Glutamatergic neuron (in vitro differentiated cells): ENCODE data around the gene DGKI. TPM values are rescaled to one million over a fixed set of nuclear protein-coding genes. Genes with fewer than 3 reads are reported as not detected.

Source experiments
- DNase-seq: peaks from one replicate; pipeline ENCODE4 v3.0.0; 2022
- H3K27ac Mint-ChIP-seq: one replicate; pipeline ENCODE4 v1.8.0; 2020; ENCODE audit warnings: mild to moderate bottlenecking, mixed read lengths, inconsistent platforms; ENCODE audit not compliant: unreplicated experiment
- H3K27me3 Mint-ChIP-seq: one replicate; pipeline ENCODE4 v1.8.0; 2020; ENCODE audit warnings: mild to moderate bottlenecking, moderate library complexity, mixed read lengths, inconsistent platforms; ENCODE audit not compliant: unreplicated experiment
- H3K36me3 Mint-ChIP-seq: one replicate; pipeline ENCODE4 v1.8.0; 2020; ENCODE audit warnings: mild to moderate bottlenecking, mixed read lengths, inconsistent platforms; ENCODE audit not compliant: unreplicated experiment
- H3K4me1 Mint-ChIP-seq: one replicate; pipeline ENCODE4 v1.8.0; 2020; ENCODE audit warnings: mild to moderate bottlenecking, low read depth, mixed read lengths, inconsistent platforms; ENCODE audit not compliant: unreplicated experiment
- H3K4me3 Mint-ChIP-seq: one replicate; pipeline ENCODE4 v1.8.0; 2020; ENCODE audit warnings: mild to moderate bottlenecking, mixed read lengths, inconsistent platforms; ENCODE audit not compliant: unreplicated experiment
- H3K9me3 Mint-ChIP-seq: one replicate; pipeline ENCODE4 v1.8.0; 2020; ENCODE audit warnings: mild to moderate bottlenecking, moderate library complexity, mixed read lengths, inconsistent platforms; ENCODE audit not compliant: unreplicated experiment
- total RNA-seq: library from RNA; stranded (reverse); fragmentation: NEBNext Ultra II Directional; extraction: Animal tissue kit (Norgen Biotek cat#: 25700); gene quantifications from one replicate; pipeline ENCODE4 v1.2.1, GENCODE V29; 2021; ENCODE audit not compliant: unreplicated experiment
- TF ChIP-seq, protein P1 (sequence below): fragments of 200-600 bp; sonication (generic); IDR thresholded peaks from one replicate; pipeline ENCODE4 v1.5.0; 2021; ENCODE audit not compliant: partially characterized antibody, unreplicated experiment

DGKI gene
- total RNA-seq, 1 donor from 2014 or later: 19.4 TPM

DNA sequence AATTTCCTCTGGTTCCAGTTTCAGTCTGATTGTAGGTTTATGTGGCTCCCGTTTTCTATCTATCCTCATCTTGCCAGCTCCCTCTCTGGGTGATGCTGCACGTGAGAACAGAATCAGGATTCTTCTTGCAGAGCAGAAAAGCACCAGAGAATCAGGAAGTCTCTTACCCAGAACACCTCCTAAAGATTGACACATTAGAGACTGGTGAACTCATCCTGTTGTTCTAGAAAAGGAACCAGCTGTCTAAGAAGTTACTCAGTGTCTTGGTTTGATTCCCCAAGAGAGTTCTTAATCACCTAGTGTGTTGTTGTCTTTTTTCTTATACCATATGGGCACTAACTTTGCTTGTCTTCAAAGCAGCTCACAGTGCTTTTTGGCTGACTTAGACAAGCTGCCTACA, 152.4 kb downstream of the DGKI start:
- Mint-ChIP-seq H3K4me3 (no peak overlapping the region), H3K27me3 (no peaks in the 10 kb centered on the region), H3K36me3 (no peaks in the 10 kb centered on the region), H3K27ac (peak overlapping the region; percentile 43), H3K4me1 (peaks cover 2% of the 10 kb centered on the region), H3K9me3 (no peaks in the 10 kb centered on the region)
- TF ChIP-seq, protein P1, sequence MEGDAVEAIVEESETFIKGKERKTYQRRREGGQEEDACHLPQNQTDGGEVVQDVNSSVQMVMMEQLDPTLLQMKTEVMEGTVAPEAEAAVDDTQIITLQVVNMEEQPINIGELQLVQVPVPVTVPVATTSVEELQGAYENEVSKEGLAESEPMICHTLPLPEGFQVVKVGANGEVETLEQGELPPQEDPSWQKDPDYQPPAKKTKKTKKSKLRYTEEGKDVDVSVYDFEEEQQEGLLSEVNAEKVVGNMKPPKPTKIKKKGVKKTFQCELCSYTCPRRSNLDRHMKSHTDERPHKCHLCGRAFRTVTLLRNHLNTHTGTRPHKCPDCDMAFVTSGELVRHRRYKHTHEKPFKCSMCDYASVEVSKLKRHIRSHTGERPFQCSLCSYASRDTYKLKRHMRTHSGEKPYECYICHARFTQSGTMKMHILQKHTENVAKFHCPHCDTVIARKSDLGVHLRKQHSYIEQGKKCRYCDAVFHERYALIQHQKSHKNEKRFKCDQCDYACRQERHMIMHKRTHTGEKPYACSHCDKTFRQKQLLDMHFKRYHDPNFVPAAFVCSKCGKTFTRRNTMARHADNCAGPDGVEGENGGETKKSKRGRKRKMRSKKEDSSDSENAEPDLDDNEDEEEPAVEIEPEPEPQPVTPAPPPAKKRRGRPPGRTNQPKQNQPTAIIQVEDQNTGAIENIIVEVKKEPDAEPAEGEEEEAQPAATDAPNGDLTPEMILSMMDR: no peak
- DNase-seq: no peak

DNA sequence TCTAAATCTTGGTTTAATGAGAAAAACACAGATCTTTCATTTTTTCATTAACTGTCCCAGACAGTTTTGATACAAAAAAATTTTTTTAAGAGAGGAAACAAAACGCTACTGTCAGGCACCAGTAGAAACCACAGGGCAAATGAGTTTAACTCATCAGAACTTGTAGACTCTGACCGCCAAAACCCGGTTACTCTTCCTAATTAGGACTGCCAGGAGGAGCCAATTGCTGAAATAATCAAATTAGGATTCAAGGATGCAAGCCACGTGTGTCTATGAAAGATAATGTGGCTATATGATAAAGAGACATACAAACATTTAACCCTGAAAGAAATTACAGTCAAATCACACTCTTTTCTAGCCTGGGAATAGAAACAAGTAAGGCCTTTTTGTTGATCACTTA, 154.4 kb downstream of the DGKI start:
- DNase-seq: no peak
- Mint-ChIP-seq H3K27me3 (no peaks in the 10 kb centered on the region), H3K4me3 (no peak overlapping the region), H3K9me3 (no peaks in the 10 kb centered on the region), H3K36me3 (no peaks in the 10 kb centered on the region), H3K27ac (no peak overlapping the region), H3K4me1 (peaks cover 2% of the 10 kb centered on the region)
- TF ChIP-seq, protein P1: no peak

DNA sequence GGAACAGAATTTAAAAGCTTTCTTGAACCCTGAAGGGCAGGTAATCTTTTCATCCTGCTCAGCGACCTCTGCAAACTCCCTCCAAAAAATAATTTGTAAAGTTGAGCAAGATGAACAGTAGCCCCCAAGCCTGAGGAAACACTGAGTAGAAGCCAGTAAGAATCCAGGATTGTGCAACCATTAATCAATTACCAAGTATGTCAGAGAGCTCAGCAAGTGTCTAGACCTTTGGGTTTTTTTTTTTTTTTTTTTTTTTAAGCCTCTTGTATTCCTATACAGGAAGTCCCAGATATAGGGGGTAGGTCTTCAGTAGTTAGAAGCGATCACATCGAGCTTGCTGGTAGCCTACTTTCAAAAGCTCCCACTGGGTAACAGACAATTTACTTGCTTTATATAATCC, 155.2 kb downstream of the DGKI start:
- TF ChIP-seq, protein P1: no peak
- H3K36me3 Mint-ChIP-seq: no peaks in the 10 kb centered on the region
- no peaks in the 10 kb centered on the region for H3K9me3 Mint-ChIP-seq
- H3K27ac Mint-ChIP-seq: no peak overlapping the region
- H3K4me1 Mint-ChIP-seq: peaks cover 2% of the 10 kb centered on the region
- H3K27me3 Mint-ChIP-seq: no peaks in the 10 kb centered on the region
- DNase-seq: no peak
- no peak overlapping the region for H3K4me3 Mint-ChIP-seq

DNA sequence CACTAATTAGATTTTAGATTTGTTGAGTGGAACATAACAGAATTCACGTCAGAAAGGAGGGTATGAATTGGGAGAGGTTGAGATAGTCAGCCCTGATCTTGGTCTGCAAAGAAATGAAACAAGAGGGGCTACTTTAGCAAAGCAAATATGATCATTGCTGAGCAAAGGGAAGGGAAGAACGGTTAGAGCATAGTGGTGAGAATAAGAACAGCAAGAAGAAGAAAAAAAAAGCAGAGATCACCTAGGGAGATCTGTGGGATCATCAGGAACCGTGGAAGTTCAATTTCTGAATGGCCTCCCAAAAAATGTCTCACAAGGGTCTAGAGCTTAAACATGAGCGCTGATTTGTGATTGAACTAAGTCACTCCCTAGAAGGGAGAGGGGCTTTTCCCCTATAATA, 156.1 kb downstream of the DGKI start:
- H3K27me3 Mint-ChIP-seq: no peaks in the 10 kb centered on the region

DNA sequence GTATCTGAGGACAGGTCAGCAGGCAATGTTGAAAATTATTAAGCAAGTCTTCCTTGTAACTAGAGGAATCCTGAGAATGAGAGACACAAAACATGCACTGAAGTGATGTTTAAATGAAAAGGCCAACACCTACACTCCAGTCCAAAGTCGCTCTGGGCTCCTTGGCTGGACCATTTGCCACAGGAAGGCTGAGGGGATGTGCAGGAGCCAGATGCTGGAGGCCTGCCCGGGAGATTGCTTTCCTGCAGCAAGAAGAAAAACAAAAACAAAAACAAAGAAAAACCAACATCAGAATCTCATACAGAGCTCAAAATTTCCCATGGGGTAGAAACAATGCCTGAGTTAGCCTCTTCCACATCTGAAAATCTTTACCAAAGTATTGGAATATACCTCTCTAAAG, 157.0 kb downstream of the DGKI start:
- DNase-seq: no peak
- H3K4me3 Mint-ChIP-seq: no peak overlapping the region
- H3K27ac Mint-ChIP-seq: no peak overlapping the region
- no peaks in the 10 kb centered on the region for H3K9me3 Mint-ChIP-seq
- H3K36me3 Mint-ChIP-seq: no peaks in the 10 kb centered on the region
- H3K4me1 Mint-ChIP-seq: peaks cover 2% of the 10 kb centered on the region
- H3K27me3 Mint-ChIP-seq: no peaks in the 10 kb centered on the region
- TF ChIP-seq, protein P1: no peak

More for the DNA sequence above, 156.1 kb downstream of the DGKI start:
- no peak overlapping the region for H3K4me3 Mint-ChIP-seq
- no peak overlapping the region for H3K27ac Mint-ChIP-seq
- H3K36me3 Mint-ChIP-seq: no peaks in the 10 kb centered on the region
- TF ChIP-seq, protein P1: no peak
- peaks cover 2% of the 10 kb centered on the region for H3K4me1 Mint-ChIP-seq
- no peaks in the 10 kb centered on the region for H3K9me3 Mint-ChIP-seq
- DNase-seq: no peak
